Kidney epithelial cell (primary cell): ENCODE data around the gene LAG3. TPM values are rescaled to one million over a fixed set of nuclear protein-coding genes. Genes with fewer than 3 reads are reported as not detected.

ENCODE experiments used
- DNase-seq: peaks from one replicate; pipeline ENCODE4 v3.0.0-alpha.2; 2010; ENCODE audit warnings: low read depth
- H3K27me3 ChIP-seq: 2 replicates; pipeline ENCODE4 v1.6.0; 2011; ENCODE audit warnings: low read length; ENCODE audit not compliant: control insufficient read depth, insufficient read depth
- H3K36me3 ChIP-seq: 2 replicates; pipeline ENCODE4 v1.5.1; 2011; ENCODE audit warnings: low read length; ENCODE audit not compliant: control insufficient read depth, insufficient read depth
- H3K4me3 ChIP-seq: 2 replicates; pipeline ENCODE4 v1.5.1; 2011; ENCODE audit warnings: low read depth, mild to moderate bottlenecking, control low read depth, low read length
- CTCF ChIP-seq: IDR thresholded peaks from 2 replicates; pipeline ENCODE4 v1.5.1; 2011; ENCODE audit warnings: mild to moderate bottlenecking, moderate library complexity, low read length, control low read depth, inconsistent platforms; ENCODE audit not compliant: insufficient read depth, poor library complexity, severe bottlenecking
- total RNA-seq: library from RNA; depleted of rRNA; stranded (reverse); fragments of >200 nt; gene quantifications from 2 replicates; pipeline ENCODE4 v1.2.3, GENCODE V29; 2015

Gene LAG3
- total RNA-seq, 1 donor from 2014 or later = not detected

DNA sequence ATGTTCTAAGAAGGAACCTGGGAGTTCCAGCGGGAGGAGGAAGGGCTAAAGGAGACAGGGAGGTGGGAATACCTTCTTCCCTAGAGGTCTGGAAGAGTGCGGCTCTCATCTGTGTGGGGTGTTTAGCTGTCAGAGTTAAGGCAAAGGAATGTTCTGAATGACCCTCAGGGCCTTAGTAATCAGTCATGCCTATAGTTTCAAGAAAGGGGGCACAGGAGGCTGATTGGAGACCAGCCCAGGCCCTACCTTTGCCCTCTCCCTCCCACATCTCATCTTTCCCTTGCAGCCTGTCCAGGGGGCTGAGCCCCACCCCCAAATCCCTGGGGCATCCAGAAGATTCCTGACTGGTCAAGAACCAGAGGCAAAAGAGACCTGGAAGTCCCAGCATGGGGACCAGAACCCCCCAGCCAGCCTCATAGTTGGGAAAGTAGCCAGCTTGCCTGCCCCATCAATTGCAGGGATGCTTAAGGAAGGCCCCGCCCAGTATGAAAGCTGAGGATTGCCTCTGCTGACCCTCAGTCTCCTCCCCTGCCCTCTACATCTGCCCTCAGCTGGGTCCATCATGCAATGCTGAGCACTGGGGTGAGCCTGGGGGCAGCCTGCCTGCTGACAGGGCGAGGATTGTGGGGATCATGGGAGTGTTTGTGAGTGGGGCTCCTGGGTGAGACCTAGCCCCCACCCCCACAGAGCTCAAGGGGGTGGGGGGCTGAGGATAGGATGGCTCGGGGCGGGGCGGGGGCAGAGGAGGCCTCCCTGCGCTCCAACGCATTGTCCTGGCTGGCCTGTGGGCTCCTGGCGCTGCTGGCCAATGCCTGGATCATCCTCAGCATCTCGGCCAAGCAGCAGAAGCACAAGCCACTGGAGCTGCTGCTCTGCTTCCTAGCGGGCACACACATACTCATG lies 51.1 kb downstream of the LAG3 start:
- Histone ChIP-seq H3K36me3 (no peaks in the 10 kb centered on the region), H3K27me3 (peaks cover 22% of the 10 kb centered on the region), H3K4me3 (no peak overlapping the region)
- TF ChIP-seq CTCF = no peak
- no peak for DNase-seq

DNA sequence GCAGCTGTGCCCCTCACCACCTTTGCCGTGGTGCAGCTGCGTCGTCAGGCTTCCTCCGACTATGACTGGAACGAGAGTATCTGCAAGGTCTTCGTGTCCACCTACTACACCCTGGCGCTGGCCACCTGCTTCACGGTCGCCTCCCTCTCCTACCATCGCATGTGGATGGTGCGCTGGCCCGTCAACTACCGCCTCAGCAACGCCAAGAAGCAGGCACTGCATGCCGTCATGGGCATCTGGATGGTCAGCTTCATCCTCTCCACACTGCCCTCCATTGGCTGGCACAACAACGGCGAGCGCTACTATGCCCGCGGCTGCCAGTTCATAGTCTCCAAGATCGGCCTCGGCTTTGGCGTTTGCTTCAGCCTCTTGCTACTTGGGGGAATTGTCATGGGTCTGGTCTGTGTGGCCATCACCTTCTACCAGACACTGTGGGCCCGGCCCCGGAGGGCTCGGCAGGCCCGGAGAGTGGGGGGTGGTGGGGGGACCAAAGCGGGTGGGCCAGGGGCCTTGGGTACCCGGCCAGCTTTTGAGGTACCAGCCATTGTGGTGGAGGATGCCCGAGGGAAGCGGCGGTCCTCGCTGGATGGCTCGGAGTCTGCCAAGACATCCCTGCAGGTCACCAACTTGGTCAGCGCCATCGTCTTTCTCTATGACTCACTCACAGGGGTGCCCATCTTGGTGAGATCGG lies 51.9 kb downstream of the LAG3 start:
- Histone ChIP-seq H3K27me3 (peaks cover 22% of the 10 kb centered on the region), H3K4me3 (no peak overlapping the region), H3K36me3 (no peaks in the 10 kb centered on the region)
- TF ChIP-seq CTCF = no peak
- DNase-seq = no peak

DNA sequence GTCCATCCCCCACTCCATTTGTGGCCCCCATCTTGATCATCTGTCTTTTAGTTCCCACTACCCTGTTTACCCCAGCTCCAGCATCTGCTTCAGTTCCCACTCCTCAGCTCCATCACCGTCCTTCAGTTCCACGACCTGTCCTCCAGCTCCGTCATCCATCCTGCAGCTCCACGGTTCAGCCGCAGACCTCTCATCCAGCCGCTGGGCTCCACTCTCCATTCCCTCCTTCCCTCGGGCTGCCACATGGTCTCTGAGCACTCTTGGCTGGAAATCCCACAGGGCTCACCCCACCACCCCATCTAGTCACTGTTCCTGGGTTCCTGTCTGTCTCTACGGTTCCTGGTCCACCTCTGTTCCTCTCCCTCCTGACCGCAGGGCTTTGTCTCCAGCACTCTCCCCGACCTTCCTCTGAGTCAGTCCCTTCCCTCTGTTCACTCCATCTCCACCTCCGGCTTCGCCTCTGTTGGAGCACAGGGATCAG lies 52.6 kb downstream of the LAG3 start:
- H3K27me3 ChIP-seq = peaks cover 20% of the 10 kb centered on the region
- DNase-seq = no peak
- H3K4me3 ChIP-seq = no peak overlapping the region
- no peaks in the 10 kb centered on the region for H3K36me3 ChIP-seq
- TF ChIP-seq CTCF = no peak

GRCh38 chr12:6825398-6826124 lies 53.2 kb downstream of the LAG3 start:
- no peak for DNase-seq
- peak; percentile 92 for TF ChIP-seq CTCF
- H3K27me3 ChIP-seq = peaks cover 17% of the 10 kb centered on the region
- no peak overlapping the region for H3K4me3 ChIP-seq
- peaks cover 2% of the 10 kb centered on the region for H3K36me3 ChIP-seq

GRCh38 chr12:6826125-6826733 lies 53.9 kb downstream of the LAG3 start:
- no peak for TF ChIP-seq CTCF
- no peak for DNase-seq
- Histone ChIP-seq H3K4me3 (no peak overlapping the region), H3K27me3 (peaks cover 17% of the 10 kb centered on the region), H3K36me3 (peaks cover 2% of the 10 kb centered on the region)
